Left ventricle myocardium inferior (tissue), 1 donor: ENCODE results near the gene RIOK3. TPM values are rescaled to one million over a fixed set of nuclear protein-coding genes. Genes with fewer than 3 reads are reported as not detected.

Source experiments
- DNase-seq: peaks from one replicate; pipeline ENCODE4 v3.0.0-alpha.2; 2020
- H3K27ac ChIP-seq: fragments of 200-600 bp; replicated peaks from 2 replicates; pipeline ENCODE4 v1.8.0; 2021
- H3K27me3 ChIP-seq: fragments of 200-600 bp; 2 replicates; pipeline ENCODE4 v1.8.0; 2021; ENCODE audit warnings: low read depth
- H3K36me3 ChIP-seq: fragments of 200-600 bp; 2 replicates; pipeline ENCODE4 v1.8.0; 2021
- H3K4me1 ChIP-seq: fragments of 200-600 bp; 2 replicates; pipeline ENCODE4 v1.8.0; 2021
- H3K4me3 ChIP-seq: fragments of 200-600 bp; 2 replicates; pipeline ENCODE4 v1.8.0; 2021; ENCODE audit warnings: mild to moderate bottlenecking, moderate library complexity
- H3K9me3 ChIP-seq: fragments of 200-600 bp; replicated peaks from 2 replicates; pipeline ENCODE4 v1.8.0; 2021
- intact Hi-C: fragments of 100-400 bp; cut with micrococcal nuclease; formaldehyde crosslinking; loops from one replicate; pipeline ENCODE4 v1.11.0; 2022
- total RNA-seq: library from RNA; stranded (reverse); fragmentation: NEBNext Ultra II Directional; extraction: Animal tissue kit (Norgen Biotek cat#: 25700); gene quantifications from one replicate; pipeline ENCODE4 v1.2.1, GENCODE V29; 2021
- TF ChIP-seq, protein P1 (sequence below): fragments of 200-600 bp; IDR thresholded peaks from 2 replicates; pipeline ENCODE4 v1.8.0; 2021; ENCODE audit warnings: antibody characterized with exemption, mild to moderate bottlenecking, borderline replicate concordance
- donor health status: DM: no; HTN: yes; CAD: no; lungs with severe emphysema.

The RIOK3 gene
- total RNA-seq, 1 donor from 2014 or later: 60.4 TPM

DNA sequence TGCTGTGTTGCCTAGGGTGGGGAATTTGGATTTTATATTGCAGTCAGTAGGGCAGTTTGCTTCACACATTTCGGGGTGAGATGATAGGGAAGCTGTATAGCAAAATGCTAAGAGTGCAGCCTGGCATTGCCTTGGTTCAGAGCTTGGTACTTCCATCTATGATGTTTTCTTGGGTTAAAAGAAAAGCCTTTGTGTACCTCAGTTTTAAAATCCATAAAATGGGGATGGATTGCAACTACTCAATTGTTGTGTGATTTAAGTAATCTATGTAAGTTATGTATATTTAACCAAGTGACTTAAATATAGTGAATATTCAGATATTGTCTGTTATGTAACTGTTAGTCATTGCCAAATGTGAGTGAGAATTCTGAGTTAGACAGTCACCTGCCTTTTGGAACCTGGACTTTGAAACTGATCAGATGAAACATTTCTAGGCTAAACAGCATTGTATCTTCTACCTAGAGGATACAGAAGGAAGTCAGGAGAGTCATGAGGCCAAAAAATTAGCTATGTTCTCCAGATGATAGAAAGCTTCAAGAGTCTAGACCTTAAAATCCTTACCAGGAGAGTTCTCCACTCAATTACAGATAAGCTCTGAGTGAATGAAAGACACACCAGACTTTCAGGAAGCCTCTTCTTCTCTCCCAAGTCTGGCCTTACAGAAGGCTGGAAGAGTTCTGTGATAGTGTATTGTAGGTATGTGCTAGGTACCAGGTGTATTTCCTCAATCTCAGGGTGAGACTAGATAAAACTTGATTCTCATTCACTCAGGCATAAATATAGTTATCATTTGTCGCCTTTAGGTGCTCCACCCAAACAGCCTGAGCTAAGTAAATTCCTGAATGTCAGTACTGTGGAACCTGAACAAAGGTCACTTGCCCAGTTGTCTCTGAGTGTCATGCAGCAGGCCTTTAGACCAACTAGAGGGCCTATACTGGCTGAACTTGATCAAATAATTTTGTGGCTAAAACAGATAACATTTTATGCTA lies 7.5 kb downstream of the RIOK3 start:
- no peak for DNase-seq
- H3K4me3 ChIP-seq: no peak overlapping the region
- H3K36me3 ChIP-seq: peaks cover 46% of the 10 kb centered on the region
- H3K27me3 ChIP-seq: no peaks in the 10 kb centered on the region
- H3K27ac ChIP-seq: peak overlapping the region; percentile 29
- intact Hi-C loops: no loop called here
- TF ChIP-seq, protein P1, sequence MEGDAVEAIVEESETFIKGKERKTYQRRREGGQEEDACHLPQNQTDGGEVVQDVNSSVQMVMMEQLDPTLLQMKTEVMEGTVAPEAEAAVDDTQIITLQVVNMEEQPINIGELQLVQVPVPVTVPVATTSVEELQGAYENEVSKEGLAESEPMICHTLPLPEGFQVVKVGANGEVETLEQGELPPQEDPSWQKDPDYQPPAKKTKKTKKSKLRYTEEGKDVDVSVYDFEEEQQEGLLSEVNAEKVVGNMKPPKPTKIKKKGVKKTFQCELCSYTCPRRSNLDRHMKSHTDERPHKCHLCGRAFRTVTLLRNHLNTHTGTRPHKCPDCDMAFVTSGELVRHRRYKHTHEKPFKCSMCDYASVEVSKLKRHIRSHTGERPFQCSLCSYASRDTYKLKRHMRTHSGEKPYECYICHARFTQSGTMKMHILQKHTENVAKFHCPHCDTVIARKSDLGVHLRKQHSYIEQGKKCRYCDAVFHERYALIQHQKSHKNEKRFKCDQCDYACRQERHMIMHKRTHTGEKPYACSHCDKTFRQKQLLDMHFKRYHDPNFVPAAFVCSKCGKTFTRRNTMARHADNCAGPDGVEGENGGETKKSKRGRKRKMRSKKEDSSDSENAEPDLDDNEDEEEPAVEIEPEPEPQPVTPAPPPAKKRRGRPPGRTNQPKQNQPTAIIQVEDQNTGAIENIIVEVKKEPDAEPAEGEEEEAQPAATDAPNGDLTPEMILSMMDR: no peak
- peaks cover 71% of the 10 kb centered on the region for H3K4me1 ChIP-seq
- no peaks in the 10 kb centered on the region for H3K9me3 ChIP-seq

DNA sequence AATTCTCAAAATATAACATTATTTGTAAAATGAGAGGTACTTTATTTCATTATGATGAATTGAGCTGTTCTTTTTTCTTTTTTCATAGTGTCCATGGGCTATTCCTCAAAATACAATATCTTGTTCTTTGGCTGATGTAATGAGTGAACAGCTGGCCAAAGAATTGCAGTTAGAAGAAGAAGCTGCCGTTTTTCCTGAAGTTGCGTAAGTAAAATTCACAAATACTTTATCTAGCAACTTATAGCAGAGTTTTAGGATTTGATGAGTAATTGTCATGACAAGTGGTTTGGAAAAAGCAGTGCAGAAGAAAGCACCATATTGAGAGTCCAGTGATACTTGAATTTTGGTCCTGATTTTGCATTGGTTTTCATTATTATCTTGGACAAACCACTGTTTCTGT lies 9.8 kb downstream of the RIOK3 start:
- Histone ChIP-seq H3K27me3 (no peaks in the 10 kb centered on the region), H3K4me1 (peaks cover 48% of the 10 kb centered on the region), H3K9me3 (no peaks in the 10 kb centered on the region), H3K27ac (no peak overlapping the region), H3K4me3 (no peak overlapping the region), H3K36me3 (peaks cover 59% of the 10 kb centered on the region)
- TF ChIP-seq, protein P1: no peak
- intact Hi-C loops: no loop called here
- no peak for DNase-seq

DNA sequence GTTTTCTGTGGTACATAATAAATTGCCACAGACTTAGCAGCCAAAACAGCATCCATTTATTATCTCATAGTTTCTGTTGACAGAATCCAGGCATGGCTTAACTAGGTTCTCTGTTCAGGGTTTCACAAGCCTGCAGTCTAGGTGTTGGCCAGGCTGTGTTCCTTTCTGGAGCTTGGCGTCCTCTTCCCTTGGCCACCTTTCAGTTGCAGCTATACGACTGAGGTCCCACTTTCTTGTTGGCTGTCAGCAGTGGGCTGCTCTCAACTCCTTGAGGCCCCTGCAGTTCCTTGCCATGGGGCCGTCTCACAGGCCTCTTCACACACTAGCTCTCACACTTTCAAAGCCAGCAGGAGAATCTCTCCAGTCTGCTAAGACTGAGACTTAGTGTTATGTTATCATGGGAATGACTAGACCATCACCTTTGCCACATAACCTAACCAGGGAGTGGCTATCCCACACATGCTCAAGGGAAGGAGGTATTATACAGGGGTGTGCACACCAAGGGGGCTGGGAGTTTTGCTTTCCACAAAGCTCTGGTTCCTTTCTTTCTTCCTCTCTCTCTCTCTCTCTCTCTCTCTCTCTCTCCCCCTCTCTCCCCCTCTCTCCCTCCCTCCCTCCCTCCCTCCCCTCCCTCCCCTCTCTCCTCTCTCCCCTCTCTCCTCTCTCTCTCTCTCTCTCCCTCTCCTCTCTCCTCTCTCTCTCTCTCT lies 15.8 kb downstream of the RIOK3 start:
- TF ChIP-seq, protein P1: no peak
- no peak overlapping the region for H3K4me3 ChIP-seq
- intact Hi-C loops: no loop called here
- peaks cover 98% of the 10 kb centered on the region for H3K36me3 ChIP-seq
- DNase-seq: no peak
- H3K4me1 ChIP-seq: no peaks in the 10 kb centered on the region
- H3K27ac ChIP-seq: no peak overlapping the region
- H3K9me3 ChIP-seq: no peaks in the 10 kb centered on the region
- H3K27me3 ChIP-seq: no peaks in the 10 kb centered on the region

DNA sequence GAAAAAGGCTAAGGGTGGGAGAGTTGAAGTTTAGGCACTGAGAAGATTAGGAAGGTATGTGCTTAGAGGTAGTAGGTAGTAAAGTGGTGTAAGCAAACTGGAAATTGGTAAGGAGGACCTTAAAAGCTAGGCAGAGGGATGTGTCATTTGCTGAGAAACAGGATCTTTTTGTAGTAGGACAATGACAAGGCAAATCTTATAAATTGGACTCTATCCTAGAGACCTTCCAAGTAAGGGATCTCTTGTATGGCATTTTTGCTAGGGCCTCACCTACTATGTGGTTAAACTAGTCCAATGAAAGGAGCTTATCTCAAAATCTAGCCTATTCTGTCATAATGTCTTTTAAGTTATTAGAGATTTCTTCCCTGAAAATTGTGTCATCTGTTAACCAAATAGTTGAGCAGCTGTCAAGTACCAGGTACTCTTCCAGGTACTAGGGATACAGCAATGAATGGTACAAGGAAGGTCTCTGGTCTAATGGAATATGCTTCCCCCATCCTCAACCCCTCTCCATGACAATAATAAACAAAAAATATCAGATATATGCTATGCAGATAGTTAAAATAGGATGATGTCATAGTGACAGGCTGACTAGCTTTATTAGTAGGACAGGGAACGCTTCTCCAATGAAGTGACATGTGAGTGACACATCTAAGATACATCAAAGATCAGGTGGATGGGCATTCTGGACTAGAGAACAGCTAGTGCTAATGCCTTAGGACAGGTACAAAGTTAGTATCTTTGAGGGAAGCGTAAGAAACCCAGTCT lies 17.7 kb downstream of the RIOK3 start:
- DNase-seq: no peak
- intact Hi-C loops: no loop called here
- Histone ChIP-seq H3K4me3 (no peak overlapping the region), H3K27ac (no peak overlapping the region), H3K36me3 (peaks cover 98% of the 10 kb centered on the region), H3K9me3 (no peaks in the 10 kb centered on the region), H3K4me1 (no peaks in the 10 kb centered on the region), H3K27me3 (no peaks in the 10 kb centered on the region)
- TF ChIP-seq, protein P1: no peak

DNA sequence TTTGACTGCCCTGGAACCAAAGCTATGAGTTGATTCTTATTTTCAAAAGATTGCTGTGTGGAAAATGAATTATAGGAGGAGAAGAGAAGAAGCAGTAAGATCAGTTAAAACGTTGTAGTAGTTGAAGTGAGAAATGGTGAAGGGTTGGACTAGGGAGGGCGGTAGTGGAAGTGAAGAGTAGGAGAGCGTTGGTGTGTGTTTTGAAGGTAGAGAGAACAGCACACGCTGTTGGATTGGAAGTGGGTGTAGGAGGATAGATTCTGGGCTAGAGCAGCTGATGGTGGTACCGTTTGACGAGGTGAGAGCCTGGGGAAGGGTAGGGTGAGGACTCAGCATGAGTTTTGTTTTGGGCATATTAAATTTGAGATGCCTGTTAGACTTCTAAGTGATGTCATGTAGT lies 18.4 kb downstream of the RIOK3 start:
- no peaks in the 10 kb centered on the region for H3K4me1 ChIP-seq
- H3K27me3 ChIP-seq: no peaks in the 10 kb centered on the region
- intact Hi-C loops: no loop called here
- H3K36me3 ChIP-seq: peaks cover 98% of the 10 kb centered on the region
- DNase-seq: no peak
- no peaks in the 10 kb centered on the region for H3K9me3 ChIP-seq
- no peak overlapping the region for H3K27ac ChIP-seq
- TF ChIP-seq, protein P1: no peak
- H3K4me3 ChIP-seq: no peak overlapping the region
